ENCODE results near the gene FAM181A.

Gene FAM181A

GRCh38 chr14:93960108-93960475, 32.9 kb downstream of the FAM181A start:
- TF ChIP-seq CTCF (IDR thresholded peaks at IDR 0.05; ENCODE audit: borderline replicate concordance, control extremely low read depth, extremely low read depth, insufficient read depth, missing control alignments), result no peak
- in situ Hi-C loops (cut with MboI; ENCODE audit: low sequenced_read_pairs, unreplicated experiment), result no loop called here
- no peak for DNase-seq (ENCODE audit: low spot score)

GRCh38 chr14:93960774-93961438, 33.8 kb downstream of the FAM181A start:
- no peak for TF ChIP-seq CTCF (IDR thresholded peaks at IDR 0.05; ENCODE audit: borderline replicate concordance, control extremely low read depth, extremely low read depth, insufficient read depth, missing control alignments)
- in situ Hi-C loops (cut with MboI; ENCODE audit: low sequenced_read_pairs, unreplicated experiment), result no loop called here
- DNase-seq (ENCODE audit: low spot score), result no peak

GRCh38 chr14:93961620-93962019, 34.5 kb downstream of the FAM181A start:
- in situ Hi-C loops (cut with MboI; ENCODE audit: low sequenced_read_pairs, unreplicated experiment), result no loop called here
- TF ChIP-seq CTCF (IDR thresholded peaks at IDR 0.05; ENCODE audit: borderline replicate concordance, control extremely low read depth, extremely low read depth, insufficient read depth, missing control alignments), result no peak
- no peak for DNase-seq (ENCODE audit: low spot score)

- DNase-seq (ENCODE audit: low spot score), result peak; percentile 75
- in situ Hi-C loops (cut with MboI; ENCODE audit: low sequenced_read_pairs, unreplicated experiment), result no loop called here
Measured at GRCh38 chr14:93962701-93963601, 35.8 kb downstream of the FAM181A start.

GRCh38 chr14:93963692-93964091, 36.5 kb downstream of the FAM181A start:
- TF ChIP-seq CTCF (IDR thresholded peaks at IDR 0.05; ENCODE audit: borderline replicate concordance, control extremely low read depth, extremely low read depth, insufficient read depth, missing control alignments), result no peak
- DNase-seq (ENCODE audit: low spot score), result no peak
- in situ Hi-C loops (cut with MboI; ENCODE audit: low sequenced_read_pairs, unreplicated experiment), result no loop called here

More at GRCh38 chr14:93962701-93963601, 35.8 kb downstream of the FAM181A start:
- TF ChIP-seq CTCF (IDR thresholded peaks at IDR 0.05; ENCODE audit: borderline replicate concordance, control extremely low read depth, extremely low read depth, insufficient read depth, missing control alignments), result no peak

- in situ Hi-C loops (cut with MboI; ENCODE audit: low sequenced_read_pairs, unreplicated experiment), result no loop called here
- no peak for TF ChIP-seq CTCF (IDR thresholded peaks at IDR 0.05; ENCODE audit: borderline replicate concordance, control extremely low read depth, extremely low read depth, insufficient read depth, missing control alignments)
- DNase-seq (ENCODE audit: low spot score), result no peak
Measured at GRCh38 chr14:93964281-93964680, 37.1 kb downstream of the FAM181A start.

Data from GM13976 (cell line).